ENCODE results near the gene ARVCF. TPM values are rescaled to one million over a fixed set of nuclear protein-coding genes. Genes with fewer than 3 reads are reported as not detected.

ARVCF gene
- total RNA-seq, 1 donor from 2014 or later: 119 TPM

GRCh38 chr22:20031732-20032406 lies 15.2 kb upstream of the ARVCF start:
- H3K4me1 Mint-ChIP-seq (ENCODE audit: low read depth, unreplicated experiment): peaks cover 9% of the 10 kb centered on the region
- H3K4me3 Mint-ChIP-seq (ENCODE audit: unreplicated experiment): no peak overlapping the region
- peaks cover 4% of the 10 kb centered on the region for H3K9me3 Mint-ChIP-seq (ENCODE audit: unreplicated experiment)
- no peak overlapping the region for H3K27ac Mint-ChIP-seq (ENCODE audit: unreplicated experiment)
- DNase-seq: no peak
- TF ChIP-seq, protein P1, sequence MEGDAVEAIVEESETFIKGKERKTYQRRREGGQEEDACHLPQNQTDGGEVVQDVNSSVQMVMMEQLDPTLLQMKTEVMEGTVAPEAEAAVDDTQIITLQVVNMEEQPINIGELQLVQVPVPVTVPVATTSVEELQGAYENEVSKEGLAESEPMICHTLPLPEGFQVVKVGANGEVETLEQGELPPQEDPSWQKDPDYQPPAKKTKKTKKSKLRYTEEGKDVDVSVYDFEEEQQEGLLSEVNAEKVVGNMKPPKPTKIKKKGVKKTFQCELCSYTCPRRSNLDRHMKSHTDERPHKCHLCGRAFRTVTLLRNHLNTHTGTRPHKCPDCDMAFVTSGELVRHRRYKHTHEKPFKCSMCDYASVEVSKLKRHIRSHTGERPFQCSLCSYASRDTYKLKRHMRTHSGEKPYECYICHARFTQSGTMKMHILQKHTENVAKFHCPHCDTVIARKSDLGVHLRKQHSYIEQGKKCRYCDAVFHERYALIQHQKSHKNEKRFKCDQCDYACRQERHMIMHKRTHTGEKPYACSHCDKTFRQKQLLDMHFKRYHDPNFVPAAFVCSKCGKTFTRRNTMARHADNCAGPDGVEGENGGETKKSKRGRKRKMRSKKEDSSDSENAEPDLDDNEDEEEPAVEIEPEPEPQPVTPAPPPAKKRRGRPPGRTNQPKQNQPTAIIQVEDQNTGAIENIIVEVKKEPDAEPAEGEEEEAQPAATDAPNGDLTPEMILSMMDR (IDR thresholded peaks at IDR 0.05; ENCODE audit: partially characterized antibody, unreplicated experiment): no peak
- H3K27me3 Mint-ChIP-seq (ENCODE audit: unreplicated experiment): peaks cover 2% of the 10 kb centered on the region
- H3K36me3 Mint-ChIP-seq (ENCODE audit: unreplicated experiment): no peaks in the 10 kb centered on the region

DNA sequence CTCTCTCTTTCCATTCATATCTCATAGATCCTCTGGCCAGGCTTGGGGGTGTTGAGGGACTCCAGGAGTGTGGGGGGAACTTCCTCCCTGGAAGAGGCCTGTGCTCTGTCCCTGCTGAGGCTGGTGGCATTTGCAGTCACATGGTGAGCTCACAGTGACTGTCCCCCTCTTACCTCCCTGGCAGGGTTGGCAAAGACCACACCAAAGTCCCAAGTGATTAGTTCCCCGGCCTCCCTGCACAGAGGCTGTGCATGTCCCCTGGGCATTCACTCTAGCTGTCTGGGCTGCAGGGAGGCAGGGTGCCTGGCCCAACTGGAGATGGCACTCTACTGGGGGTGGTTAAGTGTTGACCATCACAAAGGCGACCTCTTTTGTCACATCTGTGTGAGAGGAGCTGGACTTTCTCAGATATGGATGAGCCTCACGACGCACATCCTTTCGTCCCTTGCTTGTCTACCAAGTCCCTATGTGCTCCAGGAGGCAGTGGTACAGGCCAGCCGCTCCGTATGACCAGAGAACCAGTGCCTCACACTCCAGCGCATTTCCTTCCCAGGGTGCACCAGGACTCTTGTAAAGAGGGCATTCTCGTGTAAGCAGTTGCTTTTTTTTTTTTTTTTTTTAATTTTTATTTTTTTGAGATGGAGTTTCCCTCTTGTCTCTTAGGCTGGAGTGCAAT lies 13.1 kb upstream of the ARVCF start:
- no peak overlapping the region for H3K4me3 Mint-ChIP-seq (ENCODE audit: unreplicated experiment)
- no peak for DNase-seq
- no peaks in the 10 kb centered on the region for H3K36me3 Mint-ChIP-seq (ENCODE audit: unreplicated experiment)
- H3K27me3 Mint-ChIP-seq (ENCODE audit: unreplicated experiment): peaks cover 2% of the 10 kb centered on the region
- peaks cover 2% of the 10 kb centered on the region for H3K9me3 Mint-ChIP-seq (ENCODE audit: unreplicated experiment)
- H3K27ac Mint-ChIP-seq (ENCODE audit: unreplicated experiment): no peak overlapping the region
- TF ChIP-seq, protein P1 (IDR thresholded peaks at IDR 0.05; ENCODE audit: partially characterized antibody, unreplicated experiment): no peak
- peaks cover 6% of the 10 kb centered on the region for H3K4me1 Mint-ChIP-seq (ENCODE audit: low read depth, unreplicated experiment)

DNA sequence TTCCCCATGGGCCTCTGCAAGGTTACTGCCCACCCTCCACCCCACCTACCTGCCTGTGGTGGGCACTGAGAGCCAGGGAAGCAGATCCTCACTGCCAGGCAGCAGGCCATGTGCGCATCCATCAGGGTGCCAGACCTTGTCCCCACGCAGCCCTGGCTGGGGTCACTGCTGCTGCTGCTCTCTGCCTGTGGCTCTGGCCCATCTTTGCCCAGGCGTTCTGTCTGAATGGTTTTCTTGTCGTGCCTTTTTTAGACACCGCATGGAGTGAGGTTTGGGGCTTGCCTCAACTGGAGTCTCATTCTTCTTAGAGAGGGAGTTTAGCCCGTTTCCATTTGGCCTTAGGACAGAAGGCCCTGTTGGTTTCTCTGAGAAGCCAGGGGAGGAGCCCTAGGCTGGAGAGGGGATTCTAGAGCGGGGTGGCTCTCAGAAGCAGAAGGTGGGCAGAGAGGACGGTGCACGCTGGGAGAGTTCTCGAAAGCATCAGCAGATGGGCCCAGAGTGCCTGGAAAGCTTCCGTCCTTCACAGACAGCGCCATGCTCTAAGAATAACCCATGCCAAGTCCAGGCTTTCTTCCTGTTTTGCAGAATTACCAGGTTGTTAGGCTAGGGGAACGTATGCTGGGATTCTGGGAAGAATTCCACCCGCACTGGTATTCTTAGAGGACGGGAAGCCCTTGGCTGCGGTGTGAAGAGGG lies 12.4 kb upstream of the ARVCF start:
- DNase-seq: no peak
- Mint-ChIP-seq H3K4me3 (ENCODE audit: unreplicated experiment) (no peak overlapping the region), H3K27me3 (ENCODE audit: unreplicated experiment) (peaks cover 2% of the 10 kb centered on the region), H3K36me3 (ENCODE audit: unreplicated experiment) (no peaks in the 10 kb centered on the region), H3K27ac (ENCODE audit: unreplicated experiment) (no peak overlapping the region), H3K9me3 (ENCODE audit: unreplicated experiment) (peaks cover 2% of the 10 kb centered on the region), H3K4me1 (ENCODE audit: low read depth, unreplicated experiment) (peaks cover 9% of the 10 kb centered on the region)
- TF ChIP-seq, protein P1 (IDR thresholded peaks at IDR 0.05; ENCODE audit: partially characterized antibody, unreplicated experiment): no peak

GRCh38 chr22:20027966-20028854 lies 11.6 kb upstream of the ARVCF start:
- Mint-ChIP-seq H3K36me3 (ENCODE audit: unreplicated experiment) (no peaks in the 10 kb centered on the region), H3K27ac (ENCODE audit: unreplicated experiment) (no peak overlapping the region), H3K27me3 (ENCODE audit: unreplicated experiment) (peaks cover 2% of the 10 kb centered on the region), H3K9me3 (ENCODE audit: unreplicated experiment) (peaks cover 2% of the 10 kb centered on the region), H3K4me1 (ENCODE audit: low read depth, unreplicated experiment) (peaks cover 11% of the 10 kb centered on the region), H3K4me3 (ENCODE audit: unreplicated experiment) (no peak overlapping the region)
- peak; percentile 25 for DNase-seq
- TF ChIP-seq, protein P1 (IDR thresholded peaks at IDR 0.05; ENCODE audit: partially characterized antibody, unreplicated experiment): peak; percentile 53
